ENCODE measurements around the gene CD247.

DNA sequence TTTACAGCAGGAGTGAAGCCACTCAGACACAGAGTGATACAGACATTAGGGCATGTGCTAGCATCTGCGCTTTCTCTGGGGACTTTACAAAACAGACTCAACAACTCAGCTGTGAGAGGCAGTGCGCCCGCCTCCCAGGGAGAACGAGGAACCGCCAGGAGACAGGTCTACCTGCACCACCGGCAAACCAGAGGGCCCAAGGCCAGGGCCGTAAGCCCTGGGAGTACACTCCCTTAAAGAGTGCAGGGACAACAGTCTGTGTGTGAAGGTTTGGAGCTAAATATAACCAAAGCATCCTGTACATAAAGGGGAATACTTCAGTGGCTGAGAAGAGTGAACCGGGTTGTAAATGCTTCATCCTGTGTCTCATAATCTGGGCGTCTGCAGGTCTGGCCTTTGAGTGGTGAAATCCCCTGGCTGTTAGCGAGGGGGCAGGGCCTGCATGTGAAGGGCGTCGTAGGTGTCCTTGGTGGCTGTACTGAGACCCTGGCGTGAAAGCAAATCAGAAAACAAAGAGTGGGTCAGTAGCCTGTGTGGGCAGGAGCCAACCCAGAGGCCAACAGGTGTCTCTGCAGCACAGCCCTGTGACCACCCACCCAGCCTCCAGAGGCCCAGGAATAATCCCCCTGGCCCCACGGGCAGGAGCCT lies 86.9 kb downstream of the CD247 start:
- no peak for TF ChIP-seq POLR2A (IDR thresholded peaks at IDR 0.05)
- TF ChIP-seq, protein P1, sequence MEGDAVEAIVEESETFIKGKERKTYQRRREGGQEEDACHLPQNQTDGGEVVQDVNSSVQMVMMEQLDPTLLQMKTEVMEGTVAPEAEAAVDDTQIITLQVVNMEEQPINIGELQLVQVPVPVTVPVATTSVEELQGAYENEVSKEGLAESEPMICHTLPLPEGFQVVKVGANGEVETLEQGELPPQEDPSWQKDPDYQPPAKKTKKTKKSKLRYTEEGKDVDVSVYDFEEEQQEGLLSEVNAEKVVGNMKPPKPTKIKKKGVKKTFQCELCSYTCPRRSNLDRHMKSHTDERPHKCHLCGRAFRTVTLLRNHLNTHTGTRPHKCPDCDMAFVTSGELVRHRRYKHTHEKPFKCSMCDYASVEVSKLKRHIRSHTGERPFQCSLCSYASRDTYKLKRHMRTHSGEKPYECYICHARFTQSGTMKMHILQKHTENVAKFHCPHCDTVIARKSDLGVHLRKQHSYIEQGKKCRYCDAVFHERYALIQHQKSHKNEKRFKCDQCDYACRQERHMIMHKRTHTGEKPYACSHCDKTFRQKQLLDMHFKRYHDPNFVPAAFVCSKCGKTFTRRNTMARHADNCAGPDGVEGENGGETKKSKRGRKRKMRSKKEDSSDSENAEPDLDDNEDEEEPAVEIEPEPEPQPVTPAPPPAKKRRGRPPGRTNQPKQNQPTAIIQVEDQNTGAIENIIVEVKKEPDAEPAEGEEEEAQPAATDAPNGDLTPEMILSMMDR (IDR thresholded peaks at IDR 0.05), result no peak

Measured in suprapubic skin (tissue), 3 donors.